T-helper 17 cell (primary cell): ENCODE measurements around the gene RECK. TPM values are rescaled to one million over a fixed set of nuclear protein-coding genes. Genes with fewer than 3 reads are reported as not detected.

Source experiments
- ATAC-seq: fragments of 150-1000 bp; cut with Tn5 transposase; 2 replicates; pipeline ENCODE4 v1.10.0; 2021; ENCODE audit warnings: mild to moderate bottlenecking, moderate library complexity
- DNase-seq, 3 donors: peaks; one replicate each; pipeline versions ENCODE4 v3.0.0 to v3.0.0-alpha.2; 2020 to 2021
- H3K9me3 ChIP-seq: one replicate; pipeline ENCODE4 v1.7.0; 2013; ENCODE audit warnings: low read length, mild to moderate bottlenecking; ENCODE audit not compliant: control insufficient read depth, poor library complexity, severe bottlenecking
- H3K27ac Mint-ChIP-seq: one replicate; pipeline ENCODE4 v1.8.0; 2022; ENCODE audit warnings: mild to moderate bottlenecking, moderate library complexity, mixed read lengths
- H3K27me3 Mint-ChIP-seq: one replicate; pipeline ENCODE4 v1.8.0; 2022; ENCODE audit warnings: mixed read lengths
- H3K36me3 Mint-ChIP-seq: one replicate; pipeline ENCODE4 v1.8.0; 2022; ENCODE audit warnings: low read depth, mixed read lengths
- H3K4me1 Mint-ChIP-seq: one replicate; pipeline ENCODE4 v1.8.0; 2022; ENCODE audit warnings: mild to moderate bottlenecking, mixed read lengths
- H3K4me3 Mint-ChIP-seq: one replicate; pipeline ENCODE4 v1.8.0; 2022; ENCODE audit warnings: mild to moderate bottlenecking, moderate library complexity, mixed read lengths
- total RNA-seq, 4 donors: library from RNA in 2 of 4; stranded (reverse) in 2 of 4; gene quantifications; one replicate each; pipeline ENCODE4 v1.2.3 and lab custom pipeline; 2022 to 2026

Gene RECK
- total RNA-seq, 2 donors from 2014 or later = 6.4 to 7.8 TPM

- H3K4me3 Mint-ChIP-seq = no peak overlapping the region
- H3K4me1 Mint-ChIP-seq = peaks cover 12% of the 10 kb centered on the region
- H3K9me3 ChIP-seq = no peaks in the 10 kb centered on the region
- ATAC-seq = peak; percentile 99
- peaks cover 66% of the 10 kb centered on the region for H3K27me3 Mint-ChIP-seq
- DNase-seq = peak; percentile 35 to 45 (median 42)
- H3K36me3 Mint-ChIP-seq = peaks cover 2% of the 10 kb centered on the region
- no peak overlapping the region for H3K27ac Mint-ChIP-seq
These were observed 27.9 kb upstream of the RECK start for GRCh38 chr9:36008774-36009300.

- no peak overlapping the region for H3K27ac Mint-ChIP-seq
- H3K36me3 Mint-ChIP-seq = peaks cover 2% of the 10 kb centered on the region
- peaks cover 12% of the 10 kb centered on the region for H3K4me1 Mint-ChIP-seq
- DNase-seq (no peak), ATAC-seq (no peak)
- H3K27me3 Mint-ChIP-seq = peaks cover 63% of the 10 kb centered on the region
- H3K9me3 ChIP-seq = no peaks in the 10 kb centered on the region
- no peak overlapping the region for H3K4me3 Mint-ChIP-seq
These were observed 25.3 kb upstream of the RECK start for GRCh38 chr9:36011379-36011778.

GRCh38 chr9:36017278-36017677 is 19.4 kb upstream of the RECK start:
- DNase-seq (no peak), ATAC-seq (no peak)
- peaks cover 34% of the 10 kb centered on the region for H3K27me3 Mint-ChIP-seq

GRCh38 chr9:36018129-36018528 is 18.6 kb upstream of the RECK start:
- Mint-ChIP-seq H3K4me3 (no peak overlapping the region), H3K4me1 (no peaks in the 10 kb centered on the region), H3K27ac (no peak overlapping the region), H3K36me3 (no peaks in the 10 kb centered on the region), H3K27me3 (peaks cover 30% of the 10 kb centered on the region)
- no peaks in the 10 kb centered on the region for H3K9me3 ChIP-seq
- DNase-seq = no peak
- ATAC-seq = no peak

More at GRCh38 chr9:36017278-36017677, 19.4 kb upstream of the RECK start:
- H3K27ac Mint-ChIP-seq = no peak overlapping the region
- no peaks in the 10 kb centered on the region for H3K36me3 Mint-ChIP-seq
- no peak overlapping the region for H3K4me3 Mint-ChIP-seq
- H3K4me1 Mint-ChIP-seq = no peaks in the 10 kb centered on the region
- H3K9me3 ChIP-seq = no peaks in the 10 kb centered on the region

GRCh38 chr9:36018891-36019720 is 17.6 kb upstream of the RECK start:
- DNase-seq = no peak
- H3K27me3 Mint-ChIP-seq = peaks cover 21% of the 10 kb centered on the region
- no peaks in the 10 kb centered on the region for H3K9me3 ChIP-seq
- no peak overlapping the region for H3K27ac Mint-ChIP-seq
- peaks cover 5% of the 10 kb centered on the region for H3K4me1 Mint-ChIP-seq
- H3K36me3 Mint-ChIP-seq = no peaks in the 10 kb centered on the region
- H3K4me3 Mint-ChIP-seq = no peak overlapping the region
- no peak for ATAC-seq

GRCh38 chr9:36021968-36022367 is 14.7 kb upstream of the RECK start:
- Mint-ChIP-seq H3K27ac (no peak overlapping the region), H3K4me3 (no peak overlapping the region), H3K27me3 (peaks cover 19% of the 10 kb centered on the region), H3K36me3 (no peaks in the 10 kb centered on the region), H3K4me1 (peaks cover 9% of the 10 kb centered on the region)
- ATAC-seq = no peak
- no peak for DNase-seq
- H3K9me3 ChIP-seq = no peaks in the 10 kb centered on the region

- DNase-seq = peak; percentile 30 to 58 (median 33)
- ATAC-seq = peak; percentile 87
- H3K9me3 ChIP-seq = no peaks in the 10 kb centered on the region
- Mint-ChIP-seq H3K27ac (peak overlapping the region; percentile 59), H3K4me3 (no peak overlapping the region), H3K4me1 (peaks cover 9% of the 10 kb centered on the region), H3K27me3 (peaks cover 21% of the 10 kb centered on the region), H3K36me3 (no peaks in the 10 kb centered on the region)
These were observed 13.3 kb upstream of the RECK start for GRCh38 chr9:36023260-36024048.

GRCh38 chr9:36025746-36026145 is 11.0 kb upstream of the RECK start:
- Mint-ChIP-seq H3K4me1 (peaks cover 13% of the 10 kb centered on the region), H3K27me3 (peaks cover 27% of the 10 kb centered on the region), H3K27ac (no peak overlapping the region), H3K36me3 (no peaks in the 10 kb centered on the region), H3K4me3 (no peak overlapping the region)
- DNase-seq (no peak), ATAC-seq (no peak)
- no peaks in the 10 kb centered on the region for H3K9me3 ChIP-seq

- no peak overlapping the region for H3K4me3 Mint-ChIP-seq
- H3K4me1 Mint-ChIP-seq = peaks cover 8% of the 10 kb centered on the region
- no peak overlapping the region for H3K27ac Mint-ChIP-seq
These were observed 7.5 kb upstream of the RECK start for GRCh38 chr9:36029202-36029601.

GRCh38 chr9:36029765-36030528 is 6.8 kb upstream of the RECK start:
- no peak for DNase-seq
- Mint-ChIP-seq H3K36me3 (no peaks in the 10 kb centered on the region), H3K4me1 (peaks cover 8% of the 10 kb centered on the region), H3K27me3 (peaks cover 43% of the 10 kb centered on the region), H3K4me3 (no peak overlapping the region), H3K27ac (no peak overlapping the region)
- no peak for ATAC-seq
- no peaks in the 10 kb centered on the region for H3K9me3 ChIP-seq

More at GRCh38 chr9:36029202-36029601, 7.5 kb upstream of the RECK start:
- H3K9me3 ChIP-seq = no peaks in the 10 kb centered on the region
- no peak for DNase-seq
- H3K27me3 Mint-ChIP-seq = peaks cover 43% of the 10 kb centered on the region
- ATAC-seq = no peak
- H3K36me3 Mint-ChIP-seq = no peaks in the 10 kb centered on the region

- peaks cover 43% of the 10 kb centered on the region for H3K27me3 Mint-ChIP-seq
- no peaks in the 10 kb centered on the region for H3K9me3 ChIP-seq
- H3K27ac Mint-ChIP-seq = no peak overlapping the region
- no peak for DNase-seq
- ATAC-seq = no peak
- H3K4me3 Mint-ChIP-seq = no peak overlapping the region
- H3K4me1 Mint-ChIP-seq = peaks cover 8% of the 10 kb centered on the region
- no peaks in the 10 kb centered on the region for H3K36me3 Mint-ChIP-seq
These were observed 5.8 kb upstream of the RECK start for GRCh38 chr9:36030871-36031270.

- no peaks in the 10 kb centered on the region for H3K9me3 ChIP-seq
- no peak overlapping the region for H3K4me3 Mint-ChIP-seq
- H3K36me3 Mint-ChIP-seq = no peaks in the 10 kb centered on the region
- no peak overlapping the region for H3K27ac Mint-ChIP-seq
- ATAC-seq = no peak
- DNase-seq = no peak
- H3K27me3 Mint-ChIP-seq = peaks cover 33% of the 10 kb centered on the region
- H3K4me1 Mint-ChIP-seq = peaks cover 4% of the 10 kb centered on the region
These were observed 4.7 kb upstream of the RECK start for GRCh38 chr9:36031774-36032555.
